Measurements from ENCODE around the gene SVEP1. TPM values are rescaled to one million over a fixed set of nuclear protein-coding genes. Genes with fewer than 3 reads are reported as not detected.
"Not testable (repeated sequence)": the region's sequence is repeated elsewhere in the genome, so short reads cannot be mapped to it uniquely, and the experiment has no call there.

The SVEP1 gene
- total RNA-seq, 1 donor from 2014 or later: 0.35 TPM

DNA sequence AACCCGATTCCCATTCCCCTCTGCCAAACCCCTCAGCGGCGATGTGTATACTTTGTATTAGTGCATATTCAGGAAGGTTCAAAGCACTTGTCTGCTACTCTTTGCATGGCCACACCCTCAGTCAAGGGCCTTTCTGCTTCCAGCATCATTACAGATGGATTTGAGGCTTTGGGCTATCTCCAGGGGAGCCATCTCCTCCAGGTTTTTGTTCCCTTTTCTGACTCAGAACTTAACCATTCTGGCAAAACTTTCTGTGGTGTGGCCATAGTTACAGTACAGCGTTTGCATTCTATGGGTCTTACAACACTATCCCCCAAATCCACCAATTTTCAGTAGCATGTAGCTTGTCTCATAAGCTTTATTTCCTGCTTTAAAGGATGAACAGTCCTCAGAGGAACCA is 36.0 kb upstream of the SVEP1 start:
- TF ChIP-seq, protein P1, sequence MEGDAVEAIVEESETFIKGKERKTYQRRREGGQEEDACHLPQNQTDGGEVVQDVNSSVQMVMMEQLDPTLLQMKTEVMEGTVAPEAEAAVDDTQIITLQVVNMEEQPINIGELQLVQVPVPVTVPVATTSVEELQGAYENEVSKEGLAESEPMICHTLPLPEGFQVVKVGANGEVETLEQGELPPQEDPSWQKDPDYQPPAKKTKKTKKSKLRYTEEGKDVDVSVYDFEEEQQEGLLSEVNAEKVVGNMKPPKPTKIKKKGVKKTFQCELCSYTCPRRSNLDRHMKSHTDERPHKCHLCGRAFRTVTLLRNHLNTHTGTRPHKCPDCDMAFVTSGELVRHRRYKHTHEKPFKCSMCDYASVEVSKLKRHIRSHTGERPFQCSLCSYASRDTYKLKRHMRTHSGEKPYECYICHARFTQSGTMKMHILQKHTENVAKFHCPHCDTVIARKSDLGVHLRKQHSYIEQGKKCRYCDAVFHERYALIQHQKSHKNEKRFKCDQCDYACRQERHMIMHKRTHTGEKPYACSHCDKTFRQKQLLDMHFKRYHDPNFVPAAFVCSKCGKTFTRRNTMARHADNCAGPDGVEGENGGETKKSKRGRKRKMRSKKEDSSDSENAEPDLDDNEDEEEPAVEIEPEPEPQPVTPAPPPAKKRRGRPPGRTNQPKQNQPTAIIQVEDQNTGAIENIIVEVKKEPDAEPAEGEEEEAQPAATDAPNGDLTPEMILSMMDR (conservative IDR thresholded peaks at IDR 0.05; ENCODE audit: low read depth, low read length): no peak
- DNase-seq (ENCODE audit: low read depth): no peak
- H3K4me3 ChIP-seq (ENCODE audit: low read depth, low read length): no peak overlapping the region

DNA sequence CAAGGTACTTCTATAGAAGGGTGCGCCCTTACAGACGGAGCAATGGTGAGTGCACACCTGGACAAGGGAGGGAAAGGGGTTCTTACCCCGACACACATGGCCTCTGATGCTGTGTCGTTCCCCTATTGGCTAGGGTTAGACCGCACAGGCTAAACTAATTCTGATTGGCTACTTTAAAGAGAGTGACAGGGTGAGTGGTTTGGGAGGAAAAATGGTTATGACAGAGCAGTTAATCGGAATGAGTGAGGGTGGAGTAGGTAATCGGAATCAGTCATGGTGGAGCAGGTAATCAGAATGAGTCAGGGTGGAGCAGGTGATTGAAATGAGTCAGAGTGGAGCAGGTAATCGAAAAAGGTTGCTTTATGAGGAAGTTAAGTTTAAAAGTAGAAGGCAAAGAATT is 35.0 kb upstream of the SVEP1 start:
- not testable (repeated sequence) for DNase-seq (ENCODE audit: low read depth)

DNA sequence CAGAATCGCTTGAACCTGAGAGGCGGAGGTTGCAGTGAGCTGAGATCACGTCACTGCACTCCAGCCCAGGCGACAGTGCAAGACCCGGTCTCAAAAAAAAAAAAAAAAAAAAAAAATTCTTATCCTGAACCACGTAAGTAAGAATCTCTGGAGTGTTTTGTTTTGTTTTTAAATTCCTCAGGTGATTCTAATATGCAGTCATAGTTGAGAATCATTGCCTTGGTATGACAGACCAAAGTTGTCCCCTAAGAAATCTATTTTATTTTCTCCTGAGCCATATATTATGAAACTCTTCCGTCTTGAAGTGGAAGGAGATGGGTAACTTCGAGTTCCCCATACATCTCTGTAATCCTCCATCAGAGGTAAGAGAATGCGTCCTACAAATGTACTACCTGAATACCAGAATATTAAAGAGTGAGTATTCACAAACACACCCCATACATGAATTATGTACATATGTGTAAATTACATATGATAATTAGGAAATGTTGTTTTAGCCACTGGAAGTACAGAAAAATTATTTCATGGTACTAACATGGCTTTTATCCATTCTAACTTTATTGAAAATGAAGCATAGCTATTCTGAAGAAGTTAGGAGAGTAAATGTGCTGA is 26.7 kb upstream of the SVEP1 start:
- TF ChIP-seq, protein P1 (conservative IDR thresholded peaks at IDR 0.05; ENCODE audit: low read depth, low read length): no peak
- no peak for DNase-seq (ENCODE audit: low read depth)
- no peak overlapping the region for H3K4me3 ChIP-seq (ENCODE audit: low read depth, low read length)

More for the DNA sequence above, 35.0 kb upstream of the SVEP1 start:
- not testable (repeated sequence) for H3K4me3 ChIP-seq (ENCODE audit: low read depth, low read length)

DNA sequence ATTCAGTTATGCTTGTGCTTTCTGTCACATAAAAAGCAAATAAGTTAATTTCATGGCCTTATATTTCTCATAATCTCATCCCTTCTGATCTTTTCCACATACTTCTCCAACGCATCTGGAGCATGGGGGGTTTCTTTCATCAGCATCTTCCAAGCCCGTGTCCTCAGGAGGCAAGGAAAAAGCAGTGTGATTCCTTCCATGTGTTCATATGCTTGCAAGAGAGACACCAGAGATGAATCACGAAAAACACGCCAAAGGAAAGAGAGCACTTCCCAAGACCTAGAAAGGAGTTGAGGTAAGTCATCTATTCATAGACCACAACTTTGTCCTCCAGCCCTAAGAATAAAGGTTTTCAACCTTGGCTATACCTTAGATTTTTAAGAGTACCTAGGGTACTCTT is 26.0 kb upstream of the SVEP1 start:
- no peak overlapping the region for H3K4me3 ChIP-seq (ENCODE audit: low read depth, low read length)
- TF ChIP-seq, protein P1 (conservative IDR thresholded peaks at IDR 0.05; ENCODE audit: low read depth, low read length): no peak
- no peak for DNase-seq (ENCODE audit: low read depth)

DNA sequence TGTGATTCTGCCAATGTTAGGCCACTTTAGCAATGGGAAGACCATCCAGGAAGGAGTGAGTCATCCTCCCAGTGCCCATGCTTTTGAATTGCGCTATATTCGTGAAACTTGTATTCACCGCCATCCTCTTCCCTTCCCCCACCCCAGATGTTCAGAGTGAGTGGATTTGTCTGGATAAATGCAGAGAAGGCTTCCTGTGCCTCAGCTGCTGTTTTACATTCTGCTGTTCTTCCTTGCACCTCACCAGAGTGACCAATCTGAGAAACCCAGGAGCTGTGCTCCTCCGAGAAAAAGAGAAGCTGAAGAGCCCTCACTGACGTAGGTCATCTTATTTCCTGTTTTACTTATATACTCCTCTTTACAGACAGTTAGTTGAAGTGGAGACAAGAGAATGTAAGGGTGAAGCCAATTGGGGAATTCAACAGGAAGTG is 24.6 kb upstream of the SVEP1 start:
- TF ChIP-seq, protein P1 (conservative IDR thresholded peaks at IDR 0.05; ENCODE audit: low read depth, low read length): no peak
- no peak overlapping the region for H3K4me3 ChIP-seq (ENCODE audit: low read depth, low read length)
- DNase-seq (ENCODE audit: low read depth): no peak

DNA sequence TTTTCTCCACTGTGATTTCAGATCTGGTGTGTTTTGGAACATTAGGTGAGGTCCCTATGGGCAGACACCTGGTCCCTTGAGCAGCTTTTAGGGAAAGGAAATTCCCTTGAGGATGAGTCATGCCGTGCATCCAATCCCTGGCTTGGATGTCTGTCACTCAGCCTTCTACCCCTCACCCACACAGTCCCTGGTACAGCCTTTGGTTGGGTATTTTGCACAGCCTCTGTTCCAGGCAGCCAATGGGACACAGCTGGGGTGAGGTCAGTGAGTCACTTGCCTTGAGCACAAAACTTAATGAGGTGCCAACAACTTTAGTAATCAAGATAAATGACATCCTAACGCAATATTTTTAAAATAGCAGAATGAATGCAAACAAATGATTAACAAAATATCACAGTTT is 22.7 kb upstream of the SVEP1 start:
- no peak overlapping the region for H3K4me3 ChIP-seq (ENCODE audit: low read depth, low read length)
- no peak for DNase-seq (ENCODE audit: low read depth)
- TF ChIP-seq, protein P1 (conservative IDR thresholded peaks at IDR 0.05; ENCODE audit: low read depth, low read length): no peak

DNA sequence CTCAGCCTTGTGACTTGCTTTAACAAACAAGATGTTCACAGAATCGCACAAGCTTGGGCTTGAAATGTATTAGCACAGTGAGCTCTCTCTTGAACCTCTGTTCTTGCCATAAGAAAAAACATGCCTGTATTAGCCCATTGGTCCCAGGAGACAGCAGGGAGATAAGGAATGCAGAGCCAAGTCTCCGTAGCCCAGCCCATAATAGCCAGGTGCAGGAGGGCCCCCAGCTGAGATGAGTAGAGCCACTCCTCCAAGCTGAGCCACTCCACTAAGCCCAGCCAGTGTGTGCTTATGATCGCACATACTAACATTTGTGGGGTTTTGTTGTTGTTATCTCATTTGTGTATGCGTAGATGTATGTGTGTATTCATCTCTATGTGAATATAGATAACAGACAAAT is 21.6 kb upstream of the SVEP1 start:
- DNase-seq (ENCODE audit: low read depth): no peak
- TF ChIP-seq, protein P1 (conservative IDR thresholded peaks at IDR 0.05; ENCODE audit: low read depth, low read length): no peak
- H3K4me3 ChIP-seq (ENCODE audit: low read depth, low read length): no peak overlapping the region

Data from epithelial cell of proximal tubule (primary cell).